ENCODE measurements around the gene VSX2.
A peak's percentile ranks its signal among the peaks of the same experiment; 100 is the strongest.
"Not testable (repeated sequence)": the region's sequence is repeated elsewhere in the genome, so short reads cannot be mapped to it uniquely, and the experiment has no call there.

VSX2 gene

GRCh38 chr14:74257941-74258763 lies 18.9 kb downstream of the VSX2 start:
- DNase-seq (ENCODE audit: insufficient read length, low spot score) (no peak), FAIRE-seq (no peak)

GRCh38 chr14:74258764-74259035 lies 19.5 kb downstream of the VSX2 start:
- DNase-seq (ENCODE audit: insufficient read length, low spot score) = no peak
- peak; percentile 93 for FAIRE-seq

GRCh38 chr14:74259513-74259912 lies 20.3 kb downstream of the VSX2 start:
- peak; percentile 40 for FAIRE-seq

GRCh38 chr14:74260525-74261233 lies 21.4 kb downstream of the VSX2 start:
- DNase-seq (ENCODE audit: insufficient read length, low spot score) = no peak
- FAIRE-seq = no peak

More at GRCh38 chr14:74259513-74259912, 20.3 kb downstream of the VSX2 start:
- no peak for DNase-seq (ENCODE audit: insufficient read length, low spot score)

- FAIRE-seq = peak; percentile 93
- DNase-seq (ENCODE audit: insufficient read length, low spot score) = no peak
These were observed 22.0 kb downstream of the VSX2 start for GRCh38 chr14:74261288-74261687.

GRCh38 chr14:74262076-74262475 lies 22.8 kb downstream of the VSX2 start:
- no peak for FAIRE-seq
- no peak for DNase-seq (ENCODE audit: insufficient read length, low spot score)

- FAIRE-seq (peak; percentile 95), DNase-seq (ENCODE audit: insufficient read length, low spot score) (no peak)
These were observed 23.9 kb downstream of the VSX2 start for GRCh38 chr14:74263181-74263580.

GRCh38 chr14:74263921-74264320 lies 24.7 kb downstream of the VSX2 start:
- DNase-seq (ENCODE audit: insufficient read length, low spot score) (no peak), FAIRE-seq (peak; percentile 33)

- DNase-seq (ENCODE audit: insufficient read length, low spot score) = no peak
- FAIRE-seq = peak; percentile 68
These were observed 26.2 kb downstream of the VSX2 start for GRCh38 chr14:74265301-74265965.

GRCh38 chr14:74267588-74267987 lies 28.3 kb downstream of the VSX2 start:
- no peak for DNase-seq (ENCODE audit: insufficient read length, low spot score)

GRCh38 chr14:74270382-74271177 lies 31.3 kb downstream of the VSX2 start:
- DNase-seq (ENCODE audit: insufficient read length, low spot score) = not testable (repeated sequence)
- peak; percentile 65 for FAIRE-seq

More at GRCh38 chr14:74267588-74267987, 28.3 kb downstream of the VSX2 start:
- no peak for FAIRE-seq

GRCh38 chr14:74271365-74271764 lies 32.1 kb downstream of the VSX2 start:
- FAIRE-seq = no peak
- no peak for DNase-seq (ENCODE audit: insufficient read length, low spot score)

- DNase-seq (ENCODE audit: insufficient read length, low spot score) = no peak
- peak; percentile 94 for FAIRE-seq
These were observed 36.1 kb downstream of the VSX2 start for GRCh38 chr14:74275241-74275841.

- FAIRE-seq (peak; percentile 23), DNase-seq (ENCODE audit: insufficient read length, low spot score) (no peak)
These were observed 38.8 kb downstream of the VSX2 start for GRCh38 chr14:74278080-74278479.

- FAIRE-seq (no peak), DNase-seq (ENCODE audit: insufficient read length, low spot score) (no peak)
These were observed 41.8 kb downstream of the VSX2 start for GRCh38 chr14:74281069-74281468.

GRCh38 chr14:74286736-74287135 lies 47.5 kb downstream of the VSX2 start:
- no peak for DNase-seq (ENCODE audit: insufficient read length, low spot score)

GRCh38 chr14:74289801-74290200 lies 50.6 kb downstream of the VSX2 start:
- DNase-seq (ENCODE audit: insufficient read length, low spot score) = no peak
- FAIRE-seq = peak; percentile 68

More at GRCh38 chr14:74286736-74287135, 47.5 kb downstream of the VSX2 start:
- no peak for FAIRE-seq

GRCh38 chr14:74290415-74290814 lies 51.2 kb downstream of the VSX2 start:
- FAIRE-seq = peak; percentile 91

GRCh38 chr14:74292061-74292460 lies 52.8 kb downstream of the VSX2 start:
- DNase-seq (ENCODE audit: insufficient read length, low spot score) = no peak
- FAIRE-seq = peak; percentile 94

More at GRCh38 chr14:74290415-74290814, 51.2 kb downstream of the VSX2 start:
- DNase-seq (ENCODE audit: insufficient read length, low spot score) = no peak

GRCh38 chr14:74293606-74294005 lies 54.4 kb downstream of the VSX2 start:
- DNase-seq (ENCODE audit: insufficient read length, low spot score) (no peak), FAIRE-seq (no peak)

Measured in HTR-8/SVneo (cell line).